M059J (cell line): ENCODE measurements around the gene OSBPL9. TPM values are rescaled to one million over a fixed set of nuclear protein-coding genes. Genes with fewer than 3 reads are reported as not detected.
"Not testable (repeated sequence)": the region's sequence is repeated elsewhere in the genome, so short reads cannot be mapped to it uniquely, and the experiment has no call there.

Source experiments
- DNase-seq: peaks from one replicate; pipeline ENCODE4 v3.0.0-alpha.2; 2012; ENCODE audit warnings: low read depth
- total RNA-seq: library from RNA; depleted of rRNA; stranded (reverse); fragments of >200 nt; shearing (Covaris generic); gene quantifications from 2 replicates; pipeline ENCODE4 v1.2.3, GENCODE V29; 2014

Gene OSBPL9
- total RNA-seq, 1 experiment from 2014 or later, result 109 TPM

- DNase-seq, result no peak
Observed at GRCh38 chr1:51635615-51636014, 18.7 kb downstream of the OSBPL9 start.

DNA sequence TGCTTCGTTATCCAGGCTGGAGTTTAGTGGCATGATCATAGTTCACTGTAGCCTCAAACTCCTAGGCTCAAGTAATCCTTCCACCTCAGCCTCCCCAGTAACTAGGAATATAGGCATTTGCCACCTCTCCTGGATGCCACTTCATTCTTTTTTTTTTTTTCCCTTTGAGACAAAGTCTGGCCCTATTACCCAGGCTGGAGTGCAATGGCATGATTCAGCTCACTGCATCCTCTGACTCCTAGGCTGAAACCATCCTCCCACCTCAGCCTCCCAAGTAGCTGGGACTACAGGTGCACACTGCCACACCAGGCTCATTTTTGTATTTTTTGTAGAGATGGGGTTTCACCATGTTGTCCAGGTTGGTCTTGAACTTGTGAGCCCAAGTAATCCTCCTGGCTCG lies 19.3 kb downstream of the OSBPL9 start:
- DNase-seq, result peak; percentile 58

GRCh38 chr1:51636764-51637522 lies 20.1 kb downstream of the OSBPL9 start:
- DNase-seq, result peak; percentile 94

- DNase-seq, result no peak
Observed at GRCh38 chr1:51638350-51638749, 21.5 kb downstream of the OSBPL9 start.

- DNase-seq, result no peak
Observed at GRCh38 chr1:51639694-51640093, 22.8 kb downstream of the OSBPL9 start.

- DNase-seq, result no peak
Observed at GRCh38 chr1:51641096-51641495, 24.2 kb downstream of the OSBPL9 start.

GRCh38 chr1:51642739-51643142 lies 25.8 kb downstream of the OSBPL9 start:
- DNase-seq, result peak; percentile 92

GRCh38 chr1:51643362-51643761 lies 26.5 kb downstream of the OSBPL9 start:
- DNase-seq, result no peak

DNA sequence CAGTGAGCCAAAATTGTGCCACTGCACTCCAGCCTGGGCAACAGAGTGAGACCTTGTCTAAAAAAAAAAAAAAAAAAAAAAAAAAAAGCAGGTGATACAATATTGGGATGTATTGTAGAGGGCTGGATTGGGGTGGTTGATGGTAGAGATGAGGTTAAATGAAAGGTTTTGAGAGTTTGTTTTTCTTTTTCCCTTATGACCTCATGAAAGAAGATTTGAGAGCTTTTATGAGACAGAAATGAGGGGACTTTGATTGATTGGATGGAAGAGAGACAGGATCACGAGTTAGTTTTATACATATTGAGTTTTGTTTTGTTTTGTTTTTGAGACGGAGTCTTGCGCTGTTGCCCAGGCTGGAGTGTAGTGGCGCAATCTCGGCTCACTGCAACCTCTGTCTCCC lies 27.1 kb downstream of the OSBPL9 start:
- DNase-seq, result peak; percentile 57

GRCh38 chr1:51644533-51645197 lies 27.8 kb downstream of the OSBPL9 start:
- peak; percentile 92 for DNase-seq

- not testable (repeated sequence) for DNase-seq
Observed at GRCh38 chr1:51646592-51646991, 29.7 kb downstream of the OSBPL9 start.

- DNase-seq, result peak; percentile 62
Observed at GRCh38 chr1:51648180-51649109, 31.6 kb downstream of the OSBPL9 start.

DNA sequence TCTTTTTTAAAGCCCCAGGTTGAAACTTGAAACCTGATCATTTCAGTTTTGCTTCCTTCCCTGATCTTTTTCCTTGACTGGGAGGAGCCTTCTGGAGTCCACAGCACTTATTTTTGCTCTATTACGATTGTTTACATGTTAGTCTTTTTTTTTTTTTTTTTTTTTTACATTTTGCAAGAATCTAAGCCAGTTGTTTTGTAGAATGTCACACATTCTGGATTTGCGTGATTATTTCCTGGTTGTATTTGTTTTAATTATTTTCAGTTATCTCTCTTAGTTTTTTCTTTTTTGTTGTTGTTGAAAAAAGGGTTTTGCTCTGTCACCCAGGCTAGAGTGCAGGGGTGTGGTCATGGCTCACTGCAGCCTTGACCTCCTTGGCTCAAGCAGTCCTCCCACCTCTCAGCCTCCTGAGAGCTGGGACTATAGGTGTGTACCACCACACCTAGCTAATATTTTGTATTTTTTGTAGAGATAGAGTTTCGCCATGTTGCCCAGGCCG lies 32.8 kb downstream of the OSBPL9 start:
- DNase-seq, result no peak

GRCh38 chr1:51650198-51650597 lies 33.3 kb downstream of the OSBPL9 start:
- no peak for DNase-seq

DNA sequence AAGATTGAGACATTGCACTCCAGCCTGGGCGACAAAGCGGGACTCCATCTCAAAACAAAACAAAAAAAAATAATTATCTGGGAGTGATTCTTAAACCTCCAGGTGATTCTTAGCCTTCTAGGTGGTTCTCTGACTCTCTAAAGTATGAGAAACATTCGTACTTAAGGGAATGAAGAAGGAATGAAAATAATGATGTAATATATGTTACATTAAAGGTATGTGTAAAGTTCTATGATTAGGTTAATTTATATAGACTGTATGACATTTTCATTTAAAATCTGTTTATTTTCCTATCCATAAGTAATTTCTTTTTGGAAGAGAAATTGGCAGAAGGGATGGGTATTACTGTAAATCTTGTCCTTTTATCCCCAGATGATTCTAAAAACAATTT lies 34.7 kb downstream of the OSBPL9 start:
- no peak for DNase-seq

DNA sequence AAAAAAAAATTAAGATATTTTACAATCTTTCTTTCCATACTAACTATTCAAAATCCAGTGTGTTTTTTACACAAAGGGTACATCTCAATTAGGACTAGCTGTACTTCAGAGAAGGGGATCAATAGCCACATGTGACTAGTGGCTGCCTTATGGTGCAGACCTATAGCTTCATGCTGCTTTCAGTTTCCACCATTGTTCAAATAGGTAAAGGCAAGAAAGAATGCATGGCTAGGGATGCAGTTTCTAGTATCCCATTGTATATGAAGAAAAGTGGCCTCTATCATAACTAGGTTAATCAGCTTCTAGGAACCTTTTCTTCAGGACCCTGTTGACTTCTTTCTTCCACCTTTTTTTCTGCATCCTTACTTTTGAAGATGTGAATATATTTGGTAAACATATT lies 35.7 kb downstream of the OSBPL9 start:
- no peak for DNase-seq

DNA sequence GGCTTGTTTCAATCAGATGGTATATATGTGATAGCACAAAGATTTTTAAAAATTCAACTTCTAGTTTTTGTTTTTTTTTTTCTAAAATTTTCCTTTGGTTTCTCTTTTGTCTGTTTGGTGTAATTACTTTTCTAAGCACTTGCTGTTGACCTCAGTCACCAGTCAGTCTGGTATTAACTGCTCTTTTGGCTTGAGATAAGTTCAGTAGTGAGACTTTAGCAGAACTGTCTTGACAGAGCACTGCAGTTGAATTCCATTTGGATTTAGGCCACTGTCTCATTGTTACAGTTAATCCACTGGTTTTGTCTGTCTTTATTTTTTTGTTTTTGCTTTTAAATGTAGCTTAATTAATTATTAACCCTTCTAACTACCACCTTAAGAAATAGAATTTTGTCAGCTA lies 36.2 kb downstream of the OSBPL9 start:
- DNase-seq, result no peak

- no peak for DNase-seq
Observed at GRCh38 chr1:51654000-51654399, 37.1 kb downstream of the OSBPL9 start.

DNA sequence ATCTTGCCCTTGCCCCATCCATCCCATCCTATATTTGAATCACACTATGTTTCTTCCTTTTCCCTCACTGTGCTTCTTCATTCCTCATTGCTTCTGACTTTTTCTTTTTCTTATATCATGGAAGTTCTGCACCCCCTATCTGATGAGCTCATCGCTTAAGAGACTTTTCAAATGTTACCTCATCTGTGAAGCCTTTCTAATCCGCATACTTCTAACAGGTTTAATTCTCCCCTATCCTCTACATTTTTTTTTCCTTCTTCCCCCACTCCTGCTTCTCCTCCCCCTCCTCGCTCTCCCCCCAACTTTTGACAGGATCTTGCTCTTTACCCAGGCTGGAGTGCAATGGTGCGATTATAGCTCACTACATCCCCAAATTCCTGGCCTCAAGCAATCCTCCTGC lies 39.5 kb downstream of the OSBPL9 start:
- DNase-seq, result no peak

DNA sequence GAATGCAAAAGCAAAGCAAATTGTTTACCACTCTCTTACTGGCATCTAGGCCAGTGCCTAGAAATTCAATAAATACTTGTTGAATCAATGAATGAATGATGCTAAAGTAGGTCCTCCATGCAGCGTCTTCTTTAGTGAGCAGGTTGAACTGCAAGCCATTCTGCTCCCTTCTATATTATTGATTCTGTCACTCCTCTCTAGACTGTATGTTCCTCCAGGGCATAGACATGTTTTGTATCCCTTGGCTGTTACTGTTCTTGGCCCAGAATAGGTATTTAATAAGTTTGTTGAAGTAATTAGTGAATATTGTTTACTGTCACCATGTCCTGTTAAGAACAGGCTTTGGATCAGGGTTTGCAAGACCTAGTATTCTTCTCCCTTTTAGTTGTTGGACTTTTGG lies 43.7 kb downstream of the OSBPL9 start:
- no peak for DNase-seq

- peak; percentile 98 for DNase-seq
Observed at GRCh38 chr1:51661081-51661518, 44.2 kb downstream of the OSBPL9 start.

DNA sequence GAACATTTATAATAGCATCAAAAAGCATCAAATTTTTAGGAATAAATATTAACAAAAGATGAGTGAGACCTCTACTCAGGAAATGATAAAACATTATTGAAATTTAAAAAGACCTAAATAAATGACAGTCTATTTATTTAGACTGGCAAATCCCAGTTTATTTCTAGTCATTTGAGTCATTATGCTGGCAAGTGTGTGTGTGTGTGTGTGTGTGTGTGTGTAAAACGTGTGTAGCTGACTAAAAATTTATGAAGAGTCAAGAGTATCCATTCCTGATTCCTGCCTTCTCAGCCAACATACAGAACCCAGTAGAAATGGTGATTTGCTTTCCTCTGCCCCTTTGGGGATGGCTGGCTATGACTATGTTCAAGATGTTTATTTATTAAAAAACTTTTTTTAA lies 46.2 kb downstream of the OSBPL9 start:
- DNase-seq, result peak; percentile 36
